ENCODE measurements around the gene TNFRSF14.

TNFRSF14 gene

DNA sequence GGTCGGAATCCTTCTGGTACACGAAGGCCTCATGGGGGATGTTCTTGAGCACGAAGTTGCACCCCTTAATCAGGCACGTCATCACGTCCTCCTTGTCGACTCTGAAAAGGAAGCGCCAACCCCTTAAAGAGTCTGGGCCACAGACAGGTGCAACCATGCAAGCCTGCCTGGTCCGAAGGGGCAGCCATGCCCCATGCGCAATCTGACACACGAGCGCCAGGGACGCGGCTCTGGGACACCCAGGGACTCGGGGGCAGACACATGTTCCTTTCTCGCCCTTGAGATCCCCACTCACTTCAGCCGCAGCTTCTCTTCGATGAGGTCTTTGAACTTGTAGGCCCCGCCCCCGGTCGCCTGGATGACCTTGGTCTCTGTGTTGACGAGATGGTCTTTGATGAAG, 35.4 kb upstream of the TNFRSF14 start:
- Histone ChIP-seq H3K9ac (ENCODE audit: low read length) (no peak overlapping the region), H3K4me2 (ENCODE audit: low read depth, low read length, poor library complexity, severe bottlenecking) (no peak overlapping the region), H3K27me3 (ENCODE audit: low read length) (no peaks in the 10 kb centered on the region), H3F3A (ENCODE audit: insufficient read depth) (no peaks in the 10 kb centered on the region), H3K79me2 (ENCODE audit: insufficient read depth, low read length) (peaks cover 37% of the 10 kb centered on the region), H3K9me2 (replicated peaks; ENCODE audit: insufficient read depth, low read length) (no peaks in the 10 kb centered on the region), H3K9me3 (ENCODE audit: insufficient read depth, low read length) (no peaks in the 10 kb centered on the region), H2AFZ (ENCODE audit: low read depth, low read length, severe bottlenecking) (no peak overlapping the region), H3K4me3 (ENCODE audit: insufficient read depth, low read length, poor library complexity, severe bottlenecking) (no peak overlapping the region), H3K27ac (ENCODE audit: low read depth, low read length) (no peak overlapping the region), H3K36me3 (ENCODE audit: low read length) (no peaks in the 10 kb centered on the region), H4K20me1 (ENCODE audit: low read depth, low read length) (0 out of 2 replicates have a peak, but pooled peaks cover 2% of the 10 kb centered on the region)
- TF ChIP-seq CTCF (IDR thresholded peaks at IDR 0.05; ENCODE audit: insufficient read depth, low read length, poor library complexity, severe bottlenecking) = no peak
- no peak for TF ChIP-seq EZH2phosphoT487 (conservative IDR thresholded peaks at IDR 0.05; ENCODE audit: low read length)

GRCh38 chr1:2522230-2522629, 33.9 kb upstream of the TNFRSF14 start:
- Histone ChIP-seq H3K36me3 (ENCODE audit: low read length) (no peaks in the 10 kb centered on the region), H3K27me3 (ENCODE audit: low read length) (no peaks in the 10 kb centered on the region), H3K27ac (ENCODE audit: low read depth, low read length) (no peak overlapping the region), H3K9ac (ENCODE audit: low read length) (no peak overlapping the region), H3K4me3 (ENCODE audit: insufficient read depth, low read length, poor library complexity, severe bottlenecking) (no peak overlapping the region), H3K79me2 (ENCODE audit: insufficient read depth, low read length) (peaks cover 39% of the 10 kb centered on the region), H3K4me2 (ENCODE audit: low read depth, low read length, poor library complexity, severe bottlenecking) (no peak overlapping the region), H3F3A (ENCODE audit: insufficient read depth) (no peaks in the 10 kb centered on the region), H3K9me2 (replicated peaks; ENCODE audit: insufficient read depth, low read length) (no peaks in the 10 kb centered on the region), H2AFZ (ENCODE audit: low read depth, low read length, severe bottlenecking) (no peak overlapping the region), H4K20me1 (ENCODE audit: low read depth, low read length) (0 out of 2 replicates have a peak, but pooled peaks cover 2% of the 10 kb centered on the region), H3K9me3 (ENCODE audit: insufficient read depth, low read length) (no peaks in the 10 kb centered on the region)
- TF ChIP-seq EZH2phosphoT487 (conservative IDR thresholded peaks at IDR 0.05; ENCODE audit: low read length) (no peak), CTCF (IDR thresholded peaks at IDR 0.05; ENCODE audit: insufficient read depth, low read length, poor library complexity, severe bottlenecking) (no peak)

GRCh38 chr1:2523191-2523890, 32.8 kb upstream of the TNFRSF14 start:
- Histone ChIP-seq H3K27ac (ENCODE audit: low read depth, low read length) (no peak overlapping the region), H3F3A (ENCODE audit: insufficient read depth) (no peaks in the 10 kb centered on the region), H3K9ac (ENCODE audit: low read length) (no peak overlapping the region), H3K4me2 (ENCODE audit: low read depth, low read length, poor library complexity, severe bottlenecking) (no peak overlapping the region), H3K27me3 (ENCODE audit: low read length) (no peaks in the 10 kb centered on the region), H3K79me2 (ENCODE audit: insufficient read depth, low read length) (peaks cover 39% of the 10 kb centered on the region), H3K9me3 (ENCODE audit: insufficient read depth, low read length) (no peaks in the 10 kb centered on the region), H3K36me3 (ENCODE audit: low read length) (no peaks in the 10 kb centered on the region), H3K9me2 (replicated peaks; ENCODE audit: insufficient read depth, low read length) (no peaks in the 10 kb centered on the region), H2AFZ (ENCODE audit: low read depth, low read length, severe bottlenecking) (no peak overlapping the region), H3K4me3 (ENCODE audit: insufficient read depth, low read length, poor library complexity, severe bottlenecking) (no peak overlapping the region), H4K20me1 (ENCODE audit: low read depth, low read length) (0 out of 2 replicates have a peak, but pooled peaks cover 2% of the 10 kb centered on the region)
- no peak for TF ChIP-seq CTCF (IDR thresholded peaks at IDR 0.05; ENCODE audit: insufficient read depth, low read length, poor library complexity, severe bottlenecking)
- no peak for TF ChIP-seq EZH2phosphoT487 (conservative IDR thresholded peaks at IDR 0.05; ENCODE audit: low read length)
